Ovary (tissue), 9 donors: ENCODE measurements around the gene RBM5. TPM values are rescaled to one million over a fixed set of nuclear protein-coding genes. Genes with fewer than 3 reads are reported as not detected.

ENCODE experiments used
- DNase-seq, 5 donors: peaks; one replicate each; pipeline ENCODE4 v3.0.0-alpha.2; 2019 to 2020
- H3K27ac ChIP-seq, 2 donors: fragments of 200-600 bp; one replicate each; pipeline versions ENCODE4 v1.5.1 to v1.8.0; 2019 to 2022
- H3K27me3 ChIP-seq: fragments of 200-600 bp; one replicate; pipeline ENCODE4 v1.8.0; 2022
- H3K36me3 ChIP-seq: fragments of 200-600 bp; sonication (generic); one replicate; pipeline ENCODE4 v1.5.1; 2019
- H3K4me1 ChIP-seq: one replicate; pipeline ENCODE4 v1.8.1; 2013; ENCODE audit warnings: mild to moderate bottlenecking, moderate library complexity; ENCODE audit not compliant: insufficient read depth
- H3K4me3 ChIP-seq: fragments of 200-600 bp; sonication (generic); one replicate; pipeline ENCODE4 v1.5.1; 2017
- H3K9me3 ChIP-seq, 2 donors: fragments of 200-600 bp in 1 of 2; sonication (generic) in 1 of 2; one replicate each; pipeline versions ENCODE4 v1.5.1 to v1.8.1; 2013 to 2019; ENCODE audit warnings: mild to moderate bottlenecking in 1 of 2, moderate library complexity in 1 of 2
- CTCF ChIP-seq, 3 donors: fragments of 450-650 bp in 2 of 3; fragments of 200-600 bp in 1 of 3; IDR thresholded peaks; one replicate each; pipeline versions ENCODE4 v1.5.1 to v1.8.0; 2016 to 2022; ENCODE audit warnings: antibody characterized with exemption in 3 of 3, mild to moderate bottlenecking in 1 of 3
- EP300 ChIP-seq: sonication (generic); formaldehyde crosslinking; IDR thresholded peaks from one replicate; pipeline ENCODE4 v1.6.1; 2017; ENCODE audit warnings: antibody characterized with exemption
- POLR2A ChIP-seq: fragments of 450-650 bp; IDR thresholded peaks from one replicate; pipeline ENCODE4 v1.6.1; 2017; ENCODE audit warnings: antibody characterized with exemption, mild to moderate bottlenecking, moderate library complexity
- WGBS, 3 donors: extraction: QIAGEN DNeasy Blood & Tissue Kit in 1 of 3; methylation state at CpG; one replicate each; pipeline versions ENCODE4 v1.1.5 to v1.1.7; 2013 to 2017; 5-methylcytosine and 5-hydroxymethylcytosine counted together
- intact Hi-C, 4 donors: fragments of 100-400 bp; cut with DNase I; formaldehyde crosslinking; loops; one replicate each; pipeline versions ENCODE4 v1.11.0 to v1.15.1; 2022 to 2023
- polyA plus RNA-seq, 2 donors: library from polyadenylated mRNA; stranded (reverse); fragments of 200-250 nt in 1 of 2; fragments of 350-450 nt in 1 of 2; fragmentation: Illumina TruSeq in 1 of 2; extraction: RNeasy Lipid Tissue Mini Kit (QIAGEN cat#74804) in 1 of 2; gene quantifications; one replicate each; pipeline ENCODE4 v1.2.3, GENCODE V29; 2013 to 2014
- total RNA-seq, 7 donors: library from RNA; depleted of rRNA in 2 of 7; stranded (reverse); fragments of >200 nt in 2 of 7; fragmentation: NEBNext Ultra II Directional in 3 of 7; extraction: Animal tissue kit (Norgen Biotek cat#: 25700) in 3 of 7; gene quantifications; one replicate each; pipeline versions ENCODE4 v1.1.0 to v1.2.4, GENCODE V29; 2016 to 2023
- donor health status: DM: no; HTN: no; CAD: no; lungs with moderate emphysema.
- donor health status: DM: no; HTN: no; CAD: no.
- donor health status: Bipolar disorder and iron deficiency.
- donor health status: DM: yes; HTN: yes; CAD: no.
- donor health status: DM: no; HTN: no; CAD: no.
- donor health status: DM: yes; HTN: yes; CAD: no.

RBM5 gene
- total and polyA plus RNA-seq, 9 donors: 123 to 207 (median 165) TPM

DNA sequence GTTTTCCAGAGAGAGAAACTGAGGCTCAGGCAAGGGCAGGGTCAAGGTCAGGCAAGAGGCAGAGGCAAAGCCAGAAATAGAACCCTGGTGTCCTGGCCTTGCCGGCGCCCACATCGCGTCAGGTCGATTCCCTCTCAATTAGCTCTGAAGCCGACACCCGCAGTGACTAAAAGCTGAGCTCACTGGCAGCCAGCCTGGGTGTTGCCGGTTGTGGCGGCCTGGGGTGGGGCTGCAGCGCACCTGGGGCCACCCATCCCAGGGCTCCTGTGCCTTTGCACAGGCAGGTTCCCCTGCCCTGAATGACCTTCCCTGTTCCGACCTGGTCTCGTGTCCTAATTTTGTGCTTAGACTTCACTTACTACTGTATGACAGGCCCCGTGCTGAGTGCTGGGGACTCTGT lies 72.6 kb downstream of the RBM5 start:
- intact Hi-C loops: no loop called here
- Histone ChIP-seq H3K36me3 (no peaks in the 10 kb centered on the region), H3K9me3 (no peaks in the 10 kb centered on the region), H3K27me3 (no peaks in the 10 kb centered on the region), H3K4me1 (peaks cover 17% of the 10 kb centered on the region), H3K4me3 (no peak overlapping the region), H3K27ac (no peak overlapping the region)
- 68 to 77% (median 72%) methylated on average over 13 of the region's 13 CpGs for WGBS, 3 donors
- no peak for TF ChIP-seq CTCF (IDR thresholded peaks at IDR 0.05)
- no peak for TF ChIP-seq EP300
- no peak for TF ChIP-seq POLR2A
- DNase-seq: no peak

DNA sequence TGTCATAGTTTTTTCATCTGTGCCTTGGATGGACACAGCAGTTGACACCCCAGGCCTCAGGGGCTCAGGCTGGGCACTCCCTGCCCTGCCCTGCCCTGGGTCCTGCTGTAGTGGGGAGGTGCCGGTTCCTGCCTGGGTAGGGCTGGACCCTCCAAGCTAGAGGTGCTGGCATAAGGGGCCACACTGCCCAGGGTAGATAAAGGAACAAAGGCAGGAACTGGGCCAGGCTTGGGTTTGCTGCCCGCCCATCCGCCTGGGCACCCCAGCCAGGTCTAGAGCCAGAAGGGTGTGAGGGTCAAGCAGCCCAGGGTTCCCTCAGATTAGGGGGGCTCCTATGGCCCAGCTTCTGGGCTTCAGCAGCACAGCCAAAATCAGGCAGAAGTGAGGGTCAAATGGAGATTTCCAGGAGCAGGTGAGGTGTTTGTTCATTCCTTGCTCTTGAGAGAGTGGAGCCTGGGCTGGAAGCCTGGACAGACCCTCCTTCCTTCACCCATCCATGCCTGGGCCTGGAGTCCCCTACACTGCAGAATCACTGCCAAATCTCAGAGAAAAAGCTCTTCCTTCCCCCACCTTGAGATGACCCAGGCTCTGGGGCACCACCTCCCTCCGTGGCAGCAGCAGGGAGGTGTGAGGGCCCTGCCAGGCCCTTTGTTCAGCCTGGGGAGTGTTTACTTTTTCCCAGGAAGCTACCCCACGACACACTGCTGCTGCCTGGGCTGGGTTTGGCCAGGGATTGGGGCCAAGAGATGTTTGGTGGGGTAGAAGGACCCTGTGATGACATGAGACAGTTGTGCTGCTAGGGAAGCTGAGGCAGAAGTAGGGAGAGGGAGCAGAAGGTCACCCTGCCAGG lies 73.5 kb downstream of the RBM5 start:
- no peak for DNase-seq
- TF ChIP-seq EP300 (no peak), CTCF (IDR thresholded peaks at IDR 0.05) (no peak), POLR2A (no peak)
- WGBS, 3 donors: 79 to 85% (median 85%) methylated on average over 5 of the region's 5 CpGs
- H3K4me3 ChIP-seq: no peak overlapping the region
- no peak overlapping the region for H3K27ac ChIP-seq
- no peaks in the 10 kb centered on the region for H3K9me3 ChIP-seq
- H3K36me3 ChIP-seq: no peaks in the 10 kb centered on the region
- H3K27me3 ChIP-seq: no peaks in the 10 kb centered on the region
- intact Hi-C loops: no loop called here
- peaks cover 23% of the 10 kb centered on the region for H3K4me1 ChIP-seq

GRCh38 chr3:50163572-50164455 lies 75.1 kb downstream of the RBM5 start:
- TF ChIP-seq EP300 (no peak), POLR2A (no peak), CTCF (IDR thresholded peaks at IDR 0.05) (no peak)
- H3K36me3 ChIP-seq: no peaks in the 10 kb centered on the region
- H3K4me1 ChIP-seq: peaks cover 24% of the 10 kb centered on the region
- DNase-seq: peak in 4 of 5 donors; percentile 60 to 75 (median 66)
- H3K4me3 ChIP-seq: no peak overlapping the region
- H3K27ac ChIP-seq: peak overlapping the region in 1 of 2 donors; percentile 30
- no peaks in the 10 kb centered on the region for H3K27me3 ChIP-seq
- H3K9me3 ChIP-seq: no peaks in the 10 kb centered on the region
- 40 to 59% (median 50%) methylated on average over 8 of the region's 8 CpGs for WGBS, 3 donors
- intact Hi-C loops: no loop called here

DNA sequence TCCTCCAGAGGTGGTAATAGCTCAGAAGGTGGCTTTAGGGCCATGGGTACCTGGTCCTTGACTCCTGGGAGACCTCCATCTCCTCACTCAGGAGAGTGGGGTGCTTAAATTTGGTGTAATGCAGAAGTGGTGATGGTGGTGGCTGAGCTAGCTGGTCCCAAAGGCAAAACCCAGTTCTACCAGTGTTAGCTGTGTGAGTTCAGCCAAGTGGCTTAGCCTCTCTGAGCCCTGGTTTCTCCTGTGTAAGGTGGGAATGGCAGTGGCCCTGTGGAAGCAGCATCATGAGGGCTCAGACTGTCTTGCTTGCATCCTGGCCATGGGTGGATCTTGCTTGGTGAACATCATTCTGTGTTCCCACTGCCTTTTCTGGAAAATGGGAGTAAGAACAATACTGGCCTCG lies 75.8 kb downstream of the RBM5 start:
- Histone ChIP-seq H3K9me3 (no peaks in the 10 kb centered on the region), H3K36me3 (no peaks in the 10 kb centered on the region), H3K27me3 (no peaks in the 10 kb centered on the region), H3K27ac (peak overlapping the region in 1 of 2 donors; percentile 30), H3K4me3 (no peak overlapping the region), H3K4me1 (peaks cover 24% of the 10 kb centered on the region)
- intact Hi-C loops: no loop called here
- no peak for DNase-seq
- 25 to 64% (median 42%) methylated on average over 1 of the region's 1 CpG for WGBS, 3 donors
- TF ChIP-seq EP300 (no peak), CTCF (IDR thresholded peaks at IDR 0.05) (no peak), POLR2A (no peak)
